Lower lobe of right lung (tissue), 2 donors: Measurements from ENCODE around the gene KDR. TPM values are rescaled to one million over a fixed set of nuclear protein-coding genes. Genes with fewer than 3 reads are reported as not detected.

Experiments used
- ATAC-seq, 2 donors: fragments of 200-7000 bp; cut with Tn5 transposase; one replicate each; pipeline ENCODE4 v1.9.1; 2020 to 2022; ENCODE audit warnings: mild to moderate bottlenecking in 2 of 2, moderate library complexity in 2 of 2
- DNase-seq: peaks from one replicate; pipeline ENCODE4 v3.0.0-alpha.2; 2020
- H3K27ac ChIP-seq: fragments of 200-600 bp; one replicate; pipeline ENCODE4 v1.8.0; 2022
- H3K27me3 ChIP-seq: fragments of 200-600 bp; one replicate; pipeline ENCODE4 v1.8.0; 2022; ENCODE audit warnings: low read depth
- H3K36me3 ChIP-seq: fragments of 200-600 bp; one replicate; pipeline ENCODE4 v1.8.0; 2022; ENCODE audit warnings: mild to moderate bottlenecking
- H3K4me1 ChIP-seq: fragments of 200-600 bp; one replicate; pipeline ENCODE4 v1.8.0; 2022
- H3K4me3 ChIP-seq: fragments of 200-600 bp; one replicate; pipeline ENCODE4 v1.8.0; 2022; ENCODE audit warnings: mild to moderate bottlenecking
- H3K9me3 ChIP-seq: fragments of 200-600 bp; one replicate; pipeline ENCODE4 v1.8.0; 2022
- CTCF ChIP-seq: fragments of 200-600 bp; IDR thresholded peaks from one replicate; pipeline ENCODE4 v1.8.0; 2022; ENCODE audit warnings: antibody characterized with exemption, mild to moderate bottlenecking
- intact Hi-C: fragments of 100-400 bp; cut with DNase I; formaldehyde crosslinking; loops from one replicate; pipeline ENCODE4 v1.11.0; 2022
- total RNA-seq: library from RNA; stranded (reverse); fragmentation: NEBNext Ultra II Directional; extraction: Animal tissue kit (Norgen Biotek cat#: 25700); gene quantifications from one replicate; pipeline ENCODE4 v1.2.1, GENCODE V29; 2021
- donor health status: DM: no; HTN: yes; CAD: no; lungs with severe emphysema.

Gene KDR
- total RNA-seq, 1 donor from 2014 or later: 55.8 TPM

GRCh38 chr4:55089916-55090315 is 35.5 kb downstream of the KDR start:
- peaks cover 13% of the 10 kb centered on the region for H3K4me1 ChIP-seq
- no peak overlapping the region for H3K27ac ChIP-seq
- no peaks in the 10 kb centered on the region for H3K9me3 ChIP-seq
- DNase-seq: no peak
- no peak for ATAC-seq
- no peaks in the 10 kb centered on the region for H3K27me3 ChIP-seq
- TF ChIP-seq CTCF: no peak
- peaks cover 35% of the 10 kb centered on the region for H3K36me3 ChIP-seq
- intact Hi-C loops: no loop called here
- H3K4me3 ChIP-seq: no peak overlapping the region

GRCh38 chr4:55087913-55088260 is 37.5 kb downstream of the KDR start:
- ATAC-seq (no peak), DNase-seq (no peak)
- Histone ChIP-seq H3K4me3 (no peak overlapping the region), H3K9me3 (no peaks in the 10 kb centered on the region), H3K36me3 (peaks cover 28% of the 10 kb centered on the region), H3K27ac (peak overlapping the region; percentile 13), H3K4me1 (peaks cover 13% of the 10 kb centered on the region), H3K27me3 (no peaks in the 10 kb centered on the region)
- intact Hi-C loops: no loop called here
- no peak for TF ChIP-seq CTCF

GRCh38 chr4:55087009-55087912 is 38.1 kb downstream of the KDR start:
- H3K4me3 ChIP-seq: no peak overlapping the region
- peak overlapping the region; percentile 13 for H3K27ac ChIP-seq
- intact Hi-C loops: no loop called here
- TF ChIP-seq CTCF: no peak
- peaks cover 32% of the 10 kb centered on the region for H3K36me3 ChIP-seq
- ATAC-seq (peak in 1 of 2 donors; percentile 37), DNase-seq (no peak)
- peaks cover 13% of the 10 kb centered on the region for H3K4me1 ChIP-seq
- no peaks in the 10 kb centered on the region for H3K9me3 ChIP-seq
- no peaks in the 10 kb centered on the region for H3K27me3 ChIP-seq

GRCh38 chr4:55086578-55086977 is 38.8 kb downstream of the KDR start:
- H3K27ac ChIP-seq: no peak overlapping the region
- intact Hi-C loops: no loop called here
- TF ChIP-seq CTCF: no peak
- H3K27me3 ChIP-seq: no peaks in the 10 kb centered on the region
- DNase-seq (no peak), ATAC-seq (no peak)
- peaks cover 13% of the 10 kb centered on the region for H3K4me1 ChIP-seq
- peaks cover 34% of the 10 kb centered on the region for H3K36me3 ChIP-seq
- H3K9me3 ChIP-seq: no peaks in the 10 kb centered on the region
- no peak overlapping the region for H3K4me3 ChIP-seq

- H3K36me3 ChIP-seq: peaks cover 28% of the 10 kb centered on the region
- H3K4me3 ChIP-seq: no peak overlapping the region
- intact Hi-C loops: no loop called here
- H3K27ac ChIP-seq: no peak overlapping the region
- H3K27me3 ChIP-seq: no peaks in the 10 kb centered on the region
- peaks cover 25% of the 10 kb centered on the region for H3K4me1 ChIP-seq
- TF ChIP-seq CTCF: no peak
- DNase-seq (no peak), ATAC-seq (no peak)
- H3K9me3 ChIP-seq: no peaks in the 10 kb centered on the region
These were observed 41.7 kb downstream of the KDR start for GRCh38 chr4:55083735-55084134.
